Effector memory CD8-positive, alpha-beta T cell (primary cell): ENCODE data around the gene NTM.

Experiments
- ATAC-seq: fragments of 150-1000 bp; cut with Tn5 transposase; replicated peaks from 2 replicates; pipeline ENCODE4 v1.10.0; 2021; ENCODE audit warnings: mild to moderate bottlenecking, moderate library complexity
- DNase-seq, 3 experiments: peaks; one replicate each; pipeline ENCODE4 v3.0.0; 2021
- H3K27ac Mint-ChIP-seq, 2 donors: one replicate each; pipeline ENCODE4 v1.8.0; 2022; ENCODE audit warnings: mild to moderate bottlenecking in 2 of 2, mixed read lengths in 2 of 2, moderate library complexity in 2 of 2
- H3K27me3 Mint-ChIP-seq, 2 donors: one replicate each; pipeline ENCODE4 v1.8.0; 2022; ENCODE audit warnings: mixed read lengths in 2 of 2
- H3K36me3 Mint-ChIP-seq: one replicate; pipeline ENCODE4 v1.8.0; 2022; ENCODE audit warnings: mild to moderate bottlenecking, moderate library complexity, mixed read lengths; ENCODE audit not compliant: insufficient read depth
- H3K4me1 Mint-ChIP-seq, 2 donors: one replicate each; pipeline ENCODE4 v1.8.0; 2022; ENCODE audit warnings: low read depth in 2 of 2, mixed read lengths in 2 of 2
- H3K4me3 Mint-ChIP-seq, 2 donors: one replicate each; pipeline ENCODE4 v1.8.0; 2022; ENCODE audit warnings: mild to moderate bottlenecking in 2 of 2, mixed read lengths in 2 of 2, moderate library complexity in 2 of 2
- H3K9me3 Mint-ChIP-seq, 2 donors: one replicate each; pipeline ENCODE4 v1.8.0; 2022; ENCODE audit warnings: mixed read lengths in 2 of 2

The NTM gene

GRCh38 chr11:131776211-131776610 lies 405.8 kb downstream of the NTM start:
- DNase-seq (no peak), ATAC-seq (no peak)
- H3K27me3 Mint-ChIP-seq, result no peaks in the 10 kb centered on the region
- no peak overlapping the region for H3K27ac Mint-ChIP-seq
- no peak overlapping the region for H3K4me3 Mint-ChIP-seq
- no peaks in the 10 kb centered on the region for H3K4me1 Mint-ChIP-seq
- H3K9me3 Mint-ChIP-seq, result peaks cover 5 to 20% of the 10 kb centered on the region in 2 donors
- no peaks in the 10 kb centered on the region for H3K36me3 Mint-ChIP-seq

- no peaks in the 10 kb centered on the region for H3K4me1 Mint-ChIP-seq
- peaks cover 0 to 16% of the 10 kb centered on the region in 2 donors for H3K9me3 Mint-ChIP-seq
- DNase-seq (no peak), ATAC-seq (no peak)
- no peaks in the 10 kb centered on the region for H3K36me3 Mint-ChIP-seq
- H3K4me3 Mint-ChIP-seq, result no peak overlapping the region
- H3K27me3 Mint-ChIP-seq, result no peaks in the 10 kb centered on the region
- H3K27ac Mint-ChIP-seq, result no peak overlapping the region
Measured at GRCh38 chr11:131785801-131786200, 415.4 kb downstream of the NTM start.

DNA sequence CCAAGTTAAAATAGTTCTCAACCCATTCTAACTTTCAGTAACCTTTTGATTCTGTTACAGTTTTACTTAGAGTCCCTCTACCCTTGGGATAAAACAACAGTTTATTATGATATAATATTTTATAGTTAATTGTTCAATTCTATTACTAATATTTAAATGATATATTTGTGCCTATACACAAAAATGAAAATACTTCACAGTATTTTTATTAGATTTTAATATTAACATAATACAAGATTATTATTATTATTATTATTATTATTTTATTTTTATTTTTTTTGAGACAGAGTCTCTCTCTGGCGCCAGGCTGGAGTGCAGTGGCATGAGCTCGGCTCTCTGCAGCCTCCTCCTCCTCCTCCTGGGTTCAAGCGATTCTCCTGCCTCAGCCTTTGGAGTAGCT lies 416.7 kb downstream of the NTM start:
- ATAC-seq, result no peak
- H3K36me3 Mint-ChIP-seq, result no peaks in the 10 kb centered on the region
- H3K4me3 Mint-ChIP-seq, result no peak overlapping the region
- no peaks in the 10 kb centered on the region for H3K4me1 Mint-ChIP-seq
- H3K27ac Mint-ChIP-seq, result no peak overlapping the region
- H3K27me3 Mint-ChIP-seq, result no peaks in the 10 kb centered on the region
- H3K9me3 Mint-ChIP-seq, result peaks cover 0 to 16% of the 10 kb centered on the region in 2 donors
- DNase-seq, result no peak

DNA sequence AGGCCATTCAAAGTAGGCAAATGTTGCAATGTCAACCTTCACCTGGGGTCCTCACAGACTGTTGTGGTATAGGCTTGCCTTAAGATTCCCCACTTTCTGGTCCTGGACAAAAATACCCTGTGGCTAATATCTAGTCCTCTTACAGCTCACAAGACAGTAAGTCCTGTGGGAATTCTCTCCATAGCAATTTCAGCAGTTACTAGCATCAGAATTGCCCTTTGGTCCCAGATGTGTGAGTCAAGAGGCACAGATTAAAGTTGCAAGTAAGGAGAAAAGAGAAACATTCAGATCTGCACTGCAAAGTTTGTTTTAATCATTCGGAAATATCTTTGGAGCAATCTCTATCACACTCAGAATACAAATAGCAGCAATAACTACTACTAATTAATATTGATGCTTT lies 420.2 kb downstream of the NTM start:
- Mint-ChIP-seq H3K27me3 (no peaks in the 10 kb centered on the region), H3K9me3 (peaks cover 2 to 16% of the 10 kb centered on the region in 2 donors), H3K4me3 (no peak overlapping the region), H3K27ac (no peak overlapping the region), H3K4me1 (no peaks in the 10 kb centered on the region), H3K36me3 (no peaks in the 10 kb centered on the region)
- ATAC-seq, result no peak
- DNase-seq, result no peak

DNA sequence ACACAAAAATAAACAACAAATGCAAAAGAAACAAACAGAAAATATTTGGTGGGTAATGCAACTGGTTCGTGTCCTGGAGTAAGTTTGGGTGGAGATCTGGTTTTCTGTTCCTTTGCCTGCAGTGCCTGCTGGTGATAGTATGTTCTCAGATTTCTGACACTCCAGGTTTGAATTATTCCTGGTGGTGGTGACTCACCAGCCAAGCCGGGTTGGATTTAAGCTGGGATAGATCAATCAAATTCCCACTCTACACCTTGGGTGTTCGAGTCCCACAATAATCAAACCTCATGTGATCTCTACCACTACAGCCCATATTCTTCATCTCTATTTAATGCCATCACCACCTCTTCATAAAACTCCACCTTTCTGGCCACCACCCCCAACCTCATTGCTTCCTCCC lies 421.8 kb downstream of the NTM start:
- Mint-ChIP-seq H3K4me1 (no peaks in the 10 kb centered on the region), H3K27me3 (no peaks in the 10 kb centered on the region), H3K4me3 (no peak overlapping the region), H3K9me3 (peaks cover 6 to 16% of the 10 kb centered on the region in 2 donors), H3K27ac (no peak overlapping the region), H3K36me3 (no peaks in the 10 kb centered on the region)
- DNase-seq (no peak), ATAC-seq (no peak)

- no peak overlapping the region for H3K27ac Mint-ChIP-seq
- H3K4me1 Mint-ChIP-seq, result no peaks in the 10 kb centered on the region
- ATAC-seq (no peak), DNase-seq (no peak)
- no peaks in the 10 kb centered on the region for H3K27me3 Mint-ChIP-seq
- H3K36me3 Mint-ChIP-seq, result no peaks in the 10 kb centered on the region
- no peak overlapping the region for H3K4me3 Mint-ChIP-seq
- peaks cover 0 to 6% of the 10 kb centered on the region in 2 donors for H3K9me3 Mint-ChIP-seq
Measured at GRCh38 chr11:131796089-131796488, 425.7 kb downstream of the NTM start.

DNA sequence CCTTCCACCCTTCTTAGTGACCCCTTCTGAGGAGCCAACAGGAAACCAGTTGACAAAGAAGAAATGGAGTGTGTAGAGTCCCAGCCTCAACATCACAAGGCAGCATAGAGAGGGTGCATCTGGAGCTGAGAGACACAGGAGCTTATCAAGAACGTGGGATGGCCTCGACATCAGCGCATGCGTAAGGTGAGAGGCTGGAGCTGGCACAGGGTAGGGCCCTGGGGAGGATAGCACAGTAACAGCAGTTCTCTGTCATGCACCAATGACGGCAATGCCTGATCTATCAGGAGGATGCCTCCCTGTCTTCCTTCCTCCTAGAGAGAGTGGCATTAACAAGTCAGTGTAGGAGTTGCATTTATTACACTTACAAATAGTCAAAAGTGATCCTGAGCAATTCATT lies 426.1 kb downstream of the NTM start:
- no peak overlapping the region for H3K4me3 Mint-ChIP-seq
- no peaks in the 10 kb centered on the region for H3K4me1 Mint-ChIP-seq
- ATAC-seq, result no peak
- H3K27me3 Mint-ChIP-seq, result no peaks in the 10 kb centered on the region
- no peak for DNase-seq
- peaks cover 0 to 6% of the 10 kb centered on the region in 2 donors for H3K9me3 Mint-ChIP-seq
- H3K27ac Mint-ChIP-seq, result no peak overlapping the region
- H3K36me3 Mint-ChIP-seq, result no peaks in the 10 kb centered on the region

GRCh38 chr11:131800452-131800851 lies 430.0 kb downstream of the NTM start:
- DNase-seq, result no peak
- H3K9me3 Mint-ChIP-seq, result peaks cover 9 to 12% of the 10 kb centered on the region in 2 donors
- ATAC-seq, result no peak
- no peak overlapping the region for H3K4me3 Mint-ChIP-seq
- H3K27me3 Mint-ChIP-seq, result no peaks in the 10 kb centered on the region
- H3K4me1 Mint-ChIP-seq, result no peaks in the 10 kb centered on the region
- no peaks in the 10 kb centered on the region for H3K36me3 Mint-ChIP-seq
- H3K27ac Mint-ChIP-seq, result no peak overlapping the region

GRCh38 chr11:131802440-131803115 lies 432.2 kb downstream of the NTM start:
- H3K9me3 Mint-ChIP-seq, result peaks cover 5 to 12% of the 10 kb centered on the region in 2 donors
- H3K36me3 Mint-ChIP-seq, result no peaks in the 10 kb centered on the region
- H3K27me3 Mint-ChIP-seq, result no peaks in the 10 kb centered on the region
- H3K4me1 Mint-ChIP-seq, result no peaks in the 10 kb centered on the region
- DNase-seq, result no peak
- no peak for ATAC-seq
- no peak overlapping the region for H3K27ac Mint-ChIP-seq
- H3K4me3 Mint-ChIP-seq, result no peak overlapping the region

- Mint-ChIP-seq H3K9me3 (peaks cover 3 to 12% of the 10 kb centered on the region in 2 donors), H3K4me3 (no peak overlapping the region), H3K36me3 (no peaks in the 10 kb centered on the region), H3K4me1 (no peaks in the 10 kb centered on the region), H3K27ac (no peak overlapping the region), H3K27me3 (no peaks in the 10 kb centered on the region)
- no peak for ATAC-seq
- DNase-seq, result no peak
Measured at GRCh38 chr11:131807876-131808275, 437.5 kb downstream of the NTM start.

DNA sequence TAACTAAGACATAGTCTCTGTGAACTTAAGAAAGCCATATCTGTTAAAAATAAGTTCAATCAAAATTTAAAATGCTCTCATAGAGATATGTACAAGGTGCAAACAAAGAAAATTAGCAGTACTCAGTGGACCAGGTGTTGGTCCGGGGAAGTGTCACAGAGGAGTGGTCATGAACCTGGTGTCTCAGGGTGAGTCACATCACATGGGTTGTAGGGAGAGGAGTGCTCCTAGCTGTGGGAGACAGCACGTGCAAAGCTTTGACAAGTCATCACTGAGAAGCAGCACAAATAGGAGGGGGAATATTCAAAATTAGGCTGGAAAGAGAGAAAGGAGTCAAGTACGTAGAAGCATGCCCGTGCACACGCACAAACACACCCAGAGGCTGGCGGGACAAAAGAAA lies 438.1 kb downstream of the NTM start:
- Mint-ChIP-seq H3K27me3 (no peaks in the 10 kb centered on the region), H3K27ac (no peak overlapping the region), H3K4me1 (no peaks in the 10 kb centered on the region), H3K4me3 (no peak overlapping the region), H3K9me3 (peaks cover 3 to 12% of the 10 kb centered on the region in 2 donors), H3K36me3 (no peaks in the 10 kb centered on the region)
- ATAC-seq, result no peak
- DNase-seq, result no peak

DNA sequence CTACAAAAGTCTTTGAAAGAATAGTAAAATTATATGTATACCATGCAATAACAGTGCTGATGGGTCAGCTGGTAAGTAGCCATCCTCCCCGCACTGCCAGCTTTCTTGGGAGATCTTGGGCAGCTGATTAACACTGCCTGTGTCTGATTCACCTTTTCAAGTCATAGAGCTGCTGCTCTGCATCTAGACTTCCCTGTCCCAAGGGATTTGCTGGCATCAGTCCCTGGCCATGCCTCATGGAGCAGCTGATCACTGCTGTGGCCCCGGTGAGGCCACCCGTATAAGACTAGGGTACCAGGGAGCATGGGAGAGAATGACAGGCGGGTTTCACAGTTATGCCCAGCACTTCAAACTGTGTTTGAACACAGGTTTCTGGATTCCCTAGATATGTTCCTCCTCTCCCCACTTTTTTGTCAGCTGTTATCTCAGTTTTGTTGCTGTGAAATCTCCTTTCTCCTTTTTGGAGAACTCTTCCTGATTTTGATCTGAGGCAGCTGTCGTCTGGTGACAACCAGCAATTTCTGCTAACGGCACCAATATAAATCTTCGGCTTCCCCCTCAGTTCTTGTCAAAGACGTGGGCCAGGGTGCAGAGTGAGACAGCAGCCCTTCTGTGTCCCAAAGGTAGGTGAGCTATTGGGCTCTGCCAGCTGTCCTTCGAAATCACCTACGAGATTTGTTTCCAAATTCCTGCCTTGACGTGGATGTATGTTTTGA lies 438.9 kb downstream of the NTM start:
- Mint-ChIP-seq H3K36me3 (no peaks in the 10 kb centered on the region), H3K9me3 (peaks cover 2 to 8% of the 10 kb centered on the region in 2 donors), H3K27me3 (no peaks in the 10 kb centered on the region), H3K4me1 (no peaks in the 10 kb centered on the region), H3K27ac (no peak overlapping the region), H3K4me3 (no peak overlapping the region)
- no peak for DNase-seq
- no peak for ATAC-seq

- no peak overlapping the region for H3K4me3 Mint-ChIP-seq
- H3K4me1 Mint-ChIP-seq, result no peaks in the 10 kb centered on the region
Measured at GRCh38 chr11:131810541-131810940, 440.1 kb downstream of the NTM start.

DNA sequence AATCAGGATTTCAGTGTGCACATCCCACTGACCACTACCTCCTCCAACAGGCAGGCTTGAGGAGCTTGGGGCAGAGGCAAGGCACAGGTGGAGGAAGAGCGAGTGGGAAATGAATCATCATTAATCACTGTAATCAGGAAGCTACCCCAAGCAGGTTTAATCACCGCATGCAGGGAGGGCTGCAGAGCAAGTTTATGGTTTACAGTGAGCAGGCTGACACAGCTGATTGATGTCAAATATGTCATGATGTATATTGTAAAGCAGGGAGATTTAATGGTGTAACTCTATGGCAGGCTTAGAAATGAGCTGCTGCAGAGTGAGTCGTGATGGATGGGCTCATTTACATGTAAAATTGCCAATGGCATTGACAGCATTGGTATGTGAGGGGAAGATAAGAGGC lies 441.0 kb downstream of the NTM start:
- ATAC-seq (no peak), DNase-seq (no peak)
- Mint-ChIP-seq H3K9me3 (peaks cover 2 to 11% of the 10 kb centered on the region in 2 donors), H3K4me1 (no peaks in the 10 kb centered on the region), H3K4me3 (no peak overlapping the region), H3K27ac (no peak overlapping the region), H3K36me3 (no peaks in the 10 kb centered on the region), H3K27me3 (no peaks in the 10 kb centered on the region)

More at GRCh38 chr11:131810541-131810940, 440.1 kb downstream of the NTM start:
- Mint-ChIP-seq H3K27me3 (no peaks in the 10 kb centered on the region), H3K27ac (no peak overlapping the region), H3K9me3 (peaks cover 2 to 11% of the 10 kb centered on the region in 2 donors), H3K36me3 (no peaks in the 10 kb centered on the region)
- DNase-seq, result no peak
- ATAC-seq, result no peak
